ENCODE results near the gene IFNA1.
"Not testable (repeated sequence)": the region's sequence is repeated elsewhere in the genome, so short reads cannot be mapped to it uniquely, and the experiment has no call there.

The IFNA1 gene

GRCh38 chr9:21449312-21449711 is 9.1 kb downstream of the IFNA1 start:
- not testable (repeated sequence) for DNase-seq

DNA sequence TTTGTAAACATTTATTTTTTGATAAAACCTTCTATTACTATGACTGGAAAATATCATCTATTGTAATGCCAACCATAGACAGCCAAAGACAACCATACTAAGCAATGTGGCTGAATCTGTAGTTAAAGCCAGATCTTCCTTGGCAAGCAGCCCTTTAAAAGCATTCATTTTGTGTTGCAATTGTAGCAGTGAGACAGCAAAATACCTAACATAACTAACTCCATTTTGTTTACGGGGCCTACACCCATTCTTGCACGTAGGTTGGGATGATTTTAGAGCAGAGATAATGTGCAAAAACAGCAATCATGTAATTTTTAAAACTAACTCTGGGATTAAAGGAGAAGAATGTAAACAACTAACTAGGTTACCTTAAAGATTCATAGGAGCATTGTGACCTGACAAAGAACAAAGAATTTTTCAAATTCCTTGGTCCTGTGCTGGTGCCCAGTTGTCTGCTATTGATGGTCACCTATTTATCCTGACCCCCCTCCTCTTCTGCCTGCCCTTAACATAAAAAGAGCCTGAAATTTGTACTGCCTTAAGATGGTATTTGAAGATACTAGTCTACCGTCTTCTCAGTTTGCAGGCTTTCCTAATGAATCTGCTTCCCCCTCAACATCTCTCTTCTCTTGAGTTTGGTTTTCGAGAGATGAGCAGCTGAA is 10.6 kb downstream of the IFNA1 start:
- no peak for DNase-seq

DNA sequence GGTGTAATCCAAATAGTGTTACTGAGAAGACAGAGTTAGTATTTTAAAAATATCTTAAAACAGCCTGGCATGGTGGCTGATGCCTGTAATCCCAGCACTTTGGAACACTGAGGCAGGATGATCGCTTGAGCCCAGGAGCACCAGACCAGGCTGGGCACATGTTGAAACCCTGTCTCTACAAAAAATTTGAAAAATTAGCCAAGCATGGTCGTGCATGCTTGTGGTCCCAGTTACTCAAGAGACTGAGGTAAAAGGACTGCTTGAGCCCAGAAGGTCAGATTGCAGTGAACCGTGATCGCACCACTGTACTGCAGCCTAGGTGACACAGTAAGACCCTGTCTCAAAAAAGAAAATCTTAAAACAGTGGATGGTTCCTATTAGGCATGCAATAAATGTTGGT is 12.4 kb downstream of the IFNA1 start:
- DNase-seq: no peak

DNA sequence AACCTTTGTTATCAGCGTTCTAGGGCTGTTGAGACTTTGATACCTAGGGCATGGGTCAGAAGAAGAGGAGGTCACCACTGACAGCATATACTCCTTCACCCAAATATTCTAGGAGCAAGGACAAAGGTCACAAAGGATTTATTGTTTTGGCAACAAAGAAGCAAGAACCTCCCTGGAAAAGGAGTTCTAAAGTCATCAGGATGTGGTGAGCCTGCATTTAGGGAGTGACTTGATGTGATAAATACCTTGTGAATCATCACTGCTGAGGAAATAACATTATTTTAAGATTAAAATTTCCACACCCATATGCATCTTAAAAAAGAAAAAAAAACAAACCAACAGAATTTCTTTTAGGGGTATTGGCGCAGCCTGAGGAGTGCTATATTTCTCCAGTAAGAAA is 13.9 kb downstream of the IFNA1 start:
- DNase-seq: no peak

GRCh38 chr9:21455320-21455719 is 15.1 kb downstream of the IFNA1 start:
- DNase-seq: no peak

DNA sequence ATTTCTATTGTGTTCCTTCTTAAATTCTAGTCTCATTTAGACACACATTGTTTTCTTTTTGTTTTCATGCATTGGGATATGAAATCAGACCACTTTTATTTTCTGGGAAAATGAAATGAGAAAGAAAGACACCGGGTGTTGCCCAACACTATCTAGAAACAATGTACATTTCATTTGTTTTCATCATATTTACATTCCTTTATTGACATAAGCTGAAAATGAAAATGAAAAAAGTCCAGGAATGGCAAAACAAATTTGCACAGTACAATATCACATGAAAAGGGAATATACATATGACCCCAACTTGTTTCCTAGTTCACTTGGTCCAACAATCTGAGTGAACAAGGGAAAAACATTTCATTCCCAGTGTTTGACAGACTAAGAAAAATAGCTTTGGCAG is 21.1 kb downstream of the IFNA1 start:
- DNase-seq: no peak

DNA sequence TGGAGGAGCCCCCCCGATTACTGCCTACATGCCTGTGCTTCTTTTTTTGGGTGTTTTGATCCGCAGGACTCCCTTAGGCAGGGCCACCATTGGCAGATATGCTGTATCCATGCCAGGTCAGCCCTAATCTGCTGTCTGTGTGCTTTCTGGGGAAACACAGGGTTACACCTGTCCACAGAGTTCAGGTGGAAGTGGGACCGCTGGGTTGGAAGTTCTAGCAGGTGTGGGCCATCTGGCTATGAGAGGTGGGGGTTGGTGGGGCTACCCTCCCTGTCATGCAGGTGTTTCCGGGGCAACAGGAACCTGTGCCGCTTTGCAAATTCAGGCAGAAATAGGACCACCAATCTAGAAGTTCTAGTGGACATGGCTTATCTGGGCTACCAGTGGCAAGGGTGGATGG is 24.9 kb downstream of the IFNA1 start:
- no peak for DNase-seq

- no peak for DNase-seq
Observed at GRCh38 chr9:21465859-21466518, 25.8 kb downstream of the IFNA1 start.

DNA sequence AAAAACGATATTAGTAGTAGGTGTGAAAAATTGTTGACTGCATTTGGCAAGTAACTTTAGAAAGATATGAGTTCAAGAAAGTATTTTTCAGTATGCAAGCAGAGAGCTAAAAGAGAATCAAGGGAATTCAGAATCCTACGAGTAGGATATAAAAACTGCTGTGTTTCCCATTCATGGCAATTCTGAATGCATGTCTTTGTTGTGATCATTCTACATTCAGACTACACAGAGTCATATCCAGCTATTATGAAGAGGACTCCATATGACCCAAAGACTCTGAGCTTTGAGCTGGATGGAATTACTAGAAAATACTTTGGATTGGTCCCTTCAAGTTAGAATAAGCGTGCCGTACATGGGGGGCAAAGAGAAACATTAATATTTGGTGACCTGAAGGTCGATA is 29.9 kb downstream of the IFNA1 start:
- DNase-seq: no peak

DNA sequence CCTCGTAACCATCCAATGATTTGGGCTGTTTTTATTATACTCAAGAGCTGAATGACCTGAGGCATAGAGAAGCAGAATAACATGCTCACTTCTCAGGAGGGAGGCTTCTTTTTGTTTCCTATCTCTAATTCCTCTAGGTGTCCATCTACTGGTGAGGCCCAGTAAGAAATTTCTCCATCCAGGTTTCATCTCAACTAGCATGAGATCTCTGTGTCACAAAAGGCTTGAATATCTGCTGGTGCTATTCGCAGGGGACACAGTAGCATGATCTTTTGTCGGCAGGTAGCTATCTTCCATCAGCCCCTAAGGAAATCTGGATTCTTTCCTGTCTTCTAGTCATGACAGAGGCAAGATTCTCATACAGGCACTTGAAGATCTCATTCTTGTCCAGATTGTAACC is 33.0 kb downstream of the IFNA1 start:
- DNase-seq: no peak

GRCh38 chr9:21477466-21477865 is 37.2 kb downstream of the IFNA1 start:
- DNase-seq: no peak

DNA sequence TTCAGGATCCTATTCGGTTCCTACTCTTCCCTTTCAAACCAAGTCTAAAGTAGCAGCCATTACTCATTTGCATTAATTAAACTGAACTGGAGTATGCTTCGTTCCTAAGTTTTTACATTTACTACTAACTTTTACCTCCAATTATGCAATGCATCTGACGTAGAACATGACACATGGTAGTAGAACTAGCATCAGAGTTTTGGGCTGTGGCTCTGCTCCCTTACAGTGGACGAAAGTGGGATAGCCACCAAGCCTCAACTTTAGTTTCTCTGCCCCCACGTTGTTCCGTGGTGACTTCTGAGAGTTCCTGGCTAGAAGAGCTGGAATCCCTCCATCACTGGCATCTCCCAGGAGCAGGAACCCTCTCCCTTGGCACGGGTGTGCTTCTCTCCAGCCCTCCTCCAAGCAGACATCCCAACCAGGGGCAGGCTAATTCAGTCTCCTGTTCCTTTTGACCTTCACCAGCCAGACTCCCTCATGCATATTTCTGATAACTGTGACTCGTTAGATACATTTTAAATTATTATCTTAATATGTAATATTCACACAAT is 39.0 kb downstream of the IFNA1 start:
- no peak for DNase-seq

GRCh38 chr9:21481470-21482056 is 41.3 kb downstream of the IFNA1 start:
- no peak for DNase-seq

- DNase-seq: no peak
Observed at GRCh38 chr9:21482213-21482612, 42.0 kb downstream of the IFNA1 start, which contains the start of gene IFNE. Gene IFNE, minus strand, starts transcription at chr9:21482313. Its CDS starts 619 bp downstream, at chr9:21481694.

Measured in T1000 (cell line).